Astrocyte (in vitro differentiated cells and primary cell): Measurements from ENCODE around the gene NCAPH2. TPM values are rescaled to one million over a fixed set of nuclear protein-coding genes. Genes with fewer than 3 reads are reported as not detected.

Experiments used
- DNase-seq: peaks from one replicate; pipeline ENCODE4 v3.0.0-alpha.2; 2010; ENCODE audit warnings: low read depth
- FAIRE-seq: peaks from 2 replicates; lab custom pipeline; 2011; peaks lifted over from hg19 to GRCh38; lab: Jason Lieb, UNC
- H2AFZ ChIP-seq: 2 replicates; pipeline ENCODE4 v1.6.0; 2012; ENCODE audit warnings: low read depth, low read length, inconsistent platforms
- H3K27ac ChIP-seq: 2 replicates; pipeline ENCODE4 v1.5.1; 2011; ENCODE audit warnings: low read depth, low read length, inconsistent platforms
- H3K27me3 ChIP-seq: 2 replicates; pipeline ENCODE4 v1.6.0; 2011; ENCODE audit warnings: low read length, inconsistent platforms; ENCODE audit not compliant: insufficient read depth
- H3K36me3 ChIP-seq: 2 replicates; pipeline ENCODE4 v1.5.1; 2011; ENCODE audit warnings: low read length, inconsistent platforms; ENCODE audit not compliant: insufficient read depth
- H3K4me1 ChIP-seq: 2 replicates; pipeline ENCODE4 v1.5.1; 2011; ENCODE audit warnings: low read length, inconsistent platforms; ENCODE audit not compliant: insufficient read depth
- H3K4me2 ChIP-seq: 2 replicates; pipeline ENCODE4 v1.6.0; 2012; ENCODE audit warnings: low read length, inconsistent platforms
- H3K4me3 ChIP-seq: 2 replicates; pipeline ENCODE4 v1.5.1; 2011; ENCODE audit warnings: low read depth, mild to moderate bottlenecking, low read length, inconsistent platforms; ENCODE audit not compliant: insufficient read depth
- H3K79me2 ChIP-seq: 2 replicates; pipeline ENCODE4 v1.6.0; 2012; ENCODE audit warnings: mild to moderate bottlenecking, low read length, inconsistent platforms; ENCODE audit not compliant: insufficient read depth
- H3K9ac ChIP-seq: 2 replicates; pipeline ENCODE4 v1.6.0; 2012; ENCODE audit warnings: mild to moderate bottlenecking, low read length, inconsistent platforms
- H3K9me3 ChIP-seq: 2 replicates; pipeline ENCODE4 v1.5.1; 2012; ENCODE audit warnings: low read depth, mild to moderate bottlenecking, low read length, inconsistent platforms; ENCODE audit not compliant: insufficient read depth
- H4K20me1 ChIP-seq: 2 replicates; pipeline ENCODE4 v1.6.0; 2012; ENCODE audit warnings: low read length, inconsistent platforms; ENCODE audit not compliant: insufficient read depth
- H3K27ac Mint-ChIP-seq: one replicate; pipeline ENCODE4 v1.8.0; 2021; ENCODE audit warnings: mild to moderate bottlenecking, mixed read lengths; ENCODE audit not compliant: unreplicated experiment
- H3K27me3 Mint-ChIP-seq: one replicate; pipeline ENCODE4 v1.8.0; 2021; ENCODE audit warnings: low read depth, mixed read lengths; ENCODE audit not compliant: unreplicated experiment
- H3K36me3 Mint-ChIP-seq: one replicate; pipeline ENCODE4 v1.8.0; 2021; ENCODE audit warnings: low read depth, mixed read lengths; ENCODE audit not compliant: unreplicated experiment
- H3K4me1 Mint-ChIP-seq: one replicate; pipeline ENCODE4 v1.8.0; 2021; ENCODE audit warnings: low read depth, mixed read lengths; ENCODE audit not compliant: unreplicated experiment
- H3K4me3 Mint-ChIP-seq: one replicate; pipeline ENCODE4 v1.8.0; 2021; ENCODE audit warnings: mild to moderate bottlenecking, moderate library complexity, mixed read lengths; ENCODE audit not compliant: unreplicated experiment
- H3K9me3 Mint-ChIP-seq: one replicate; pipeline ENCODE4 v1.8.0; 2021; ENCODE audit warnings: mild to moderate bottlenecking, mixed read lengths; ENCODE audit not compliant: unreplicated experiment
- EZH2 ChIP-seq: IDR thresholded peaks from 2 replicates; pipeline ENCODE4 v1.6.1; 2012; ENCODE audit warnings: mild to moderate bottlenecking, low read length, inconsistent platforms; ENCODE audit not compliant: insufficient read depth
- total RNA-seq: library from RNA; stranded (reverse); gene quantifications from 2 replicates; pipeline ENCODE4 v1.2.1, GENCODE V29; 2021
- TF ChIP-seq, protein P1 (sequence below): IDR thresholded peaks from 2 replicates; pipeline ENCODE4 v1.5.1; 2011; ENCODE audit warnings: low read depth, mild to moderate bottlenecking, inconsistent platforms, low read length, moderate library complexity; ENCODE audit not compliant: insufficient read depth

Gene NCAPH2
- total RNA-seq, 1 donor from 2014 or later = 25.6 TPM

DNA sequence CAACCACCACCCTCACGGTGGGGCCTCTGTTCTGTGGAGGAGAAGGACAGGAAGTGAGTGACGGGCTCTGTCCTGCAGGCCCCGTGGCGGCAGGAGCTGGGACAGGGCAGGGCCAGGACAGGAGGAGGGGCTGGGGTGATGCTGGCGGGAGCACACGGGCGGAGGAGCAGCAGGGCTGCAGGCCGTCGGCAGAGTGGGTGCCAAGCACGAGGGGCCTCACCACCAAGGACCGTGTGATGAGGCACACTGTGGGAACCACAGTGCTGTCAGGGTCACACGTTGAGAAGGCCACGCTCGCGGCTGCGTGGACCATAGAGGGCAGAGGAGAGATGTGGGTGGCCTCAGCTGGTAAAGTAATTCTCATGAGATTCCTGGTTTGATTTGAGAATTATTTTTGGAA lies 8.9 kb downstream of the NCAPH2 start:
- H3K36me3 Mint-ChIP-seq = peaks cover 9% of the 10 kb centered on the region
- H4K20me1 ChIP-seq = peaks cover 30% of the 10 kb centered on the region
- no peaks in the 10 kb centered on the region for H3K36me3 ChIP-seq
- H3K79me2 ChIP-seq = peaks cover 48% of the 10 kb centered on the region
- H3K27me3 ChIP-seq = no peaks in the 10 kb centered on the region
- H3K4me3 Mint-ChIP-seq = no peak overlapping the region
- H2AFZ ChIP-seq = no peak overlapping the region
- H3K9me3 Mint-ChIP-seq = no peaks in the 10 kb centered on the region
- no peaks in the 10 kb centered on the region for H3K4me1 ChIP-seq
- no peak overlapping the region for H3K27ac Mint-ChIP-seq
- no peaks in the 10 kb centered on the region for H3K4me1 Mint-ChIP-seq
- no peaks in the 10 kb centered on the region for H3K27me3 Mint-ChIP-seq
- DNase-seq (no peak), FAIRE-seq (no peak)
- no peaks in the 10 kb centered on the region for H3K9me3 ChIP-seq
- no peak overlapping the region for H3K27ac ChIP-seq
- no peak overlapping the region for H3K4me3 ChIP-seq
- no peak overlapping the region for H3K9ac ChIP-seq
- TF ChIP-seq, protein P1, sequence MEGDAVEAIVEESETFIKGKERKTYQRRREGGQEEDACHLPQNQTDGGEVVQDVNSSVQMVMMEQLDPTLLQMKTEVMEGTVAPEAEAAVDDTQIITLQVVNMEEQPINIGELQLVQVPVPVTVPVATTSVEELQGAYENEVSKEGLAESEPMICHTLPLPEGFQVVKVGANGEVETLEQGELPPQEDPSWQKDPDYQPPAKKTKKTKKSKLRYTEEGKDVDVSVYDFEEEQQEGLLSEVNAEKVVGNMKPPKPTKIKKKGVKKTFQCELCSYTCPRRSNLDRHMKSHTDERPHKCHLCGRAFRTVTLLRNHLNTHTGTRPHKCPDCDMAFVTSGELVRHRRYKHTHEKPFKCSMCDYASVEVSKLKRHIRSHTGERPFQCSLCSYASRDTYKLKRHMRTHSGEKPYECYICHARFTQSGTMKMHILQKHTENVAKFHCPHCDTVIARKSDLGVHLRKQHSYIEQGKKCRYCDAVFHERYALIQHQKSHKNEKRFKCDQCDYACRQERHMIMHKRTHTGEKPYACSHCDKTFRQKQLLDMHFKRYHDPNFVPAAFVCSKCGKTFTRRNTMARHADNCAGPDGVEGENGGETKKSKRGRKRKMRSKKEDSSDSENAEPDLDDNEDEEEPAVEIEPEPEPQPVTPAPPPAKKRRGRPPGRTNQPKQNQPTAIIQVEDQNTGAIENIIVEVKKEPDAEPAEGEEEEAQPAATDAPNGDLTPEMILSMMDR = no peak
- no peak for TF ChIP-seq EZH2
- H3K4me2 ChIP-seq = no peak overlapping the region

DNA sequence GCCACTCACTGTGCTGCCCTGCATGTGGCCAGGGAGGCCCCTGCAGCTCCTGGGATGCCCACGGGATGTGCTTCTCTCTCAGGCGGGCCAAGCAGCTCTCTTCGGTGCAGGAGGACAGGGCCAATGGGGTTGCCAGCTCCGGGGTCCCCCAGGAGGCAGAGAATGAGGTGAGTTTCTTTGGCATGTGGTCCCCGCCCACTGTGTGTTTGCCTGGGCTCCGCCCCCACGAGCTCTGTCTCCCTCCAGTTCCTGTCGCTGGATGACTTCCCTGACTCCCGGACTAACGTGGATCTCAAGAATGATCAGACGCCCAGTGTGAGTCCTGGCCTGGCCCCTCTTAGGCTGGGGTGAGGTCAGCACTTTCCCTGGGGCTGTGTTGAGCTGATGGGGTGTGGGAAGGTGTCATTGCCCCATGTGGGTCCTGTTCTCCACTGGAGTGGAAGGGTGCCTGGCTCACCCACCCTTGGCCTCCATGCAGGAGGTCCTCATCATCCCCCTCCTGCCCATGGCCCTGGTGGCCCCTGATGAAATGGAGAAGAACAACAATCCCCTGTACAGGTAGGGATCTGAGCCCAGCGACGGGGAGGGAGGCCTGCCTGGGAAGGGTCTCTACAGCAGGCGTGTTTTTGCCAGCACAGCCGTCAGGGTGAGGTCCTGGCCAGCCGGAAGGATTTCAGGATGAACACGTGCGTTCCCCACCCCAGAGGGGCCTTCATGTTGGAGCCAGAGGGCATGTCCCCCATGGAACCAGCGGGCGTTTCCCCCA lies 9.7 kb downstream of the NCAPH2 start:
- FAIRE-seq (no peak), DNase-seq (no peak)
- H3K27me3 Mint-ChIP-seq = no peaks in the 10 kb centered on the region
- H3K27ac Mint-ChIP-seq = no peak overlapping the region
- no peak overlapping the region for H3K4me3 Mint-ChIP-seq
- Histone ChIP-seq H2AFZ (no peak overlapping the region), H3K4me3 (no peak overlapping the region), H3K9ac (no peak overlapping the region), H3K27me3 (no peaks in the 10 kb centered on the region), H4K20me1 (peaks cover 32% of the 10 kb centered on the region), H3K27ac (no peak overlapping the region), H3K9me3 (no peaks in the 10 kb centered on the region), H3K79me2 (peaks cover 43% of the 10 kb centered on the region), H3K36me3 (no peaks in the 10 kb centered on the region), H3K4me1 (no peaks in the 10 kb centered on the region), H3K4me2 (no peak overlapping the region)
- no peak for TF ChIP-seq EZH2
- TF ChIP-seq, protein P1 = no peak
- H3K36me3 Mint-ChIP-seq = peaks cover 9% of the 10 kb centered on the region
- H3K9me3 Mint-ChIP-seq = no peaks in the 10 kb centered on the region
- no peaks in the 10 kb centered on the region for H3K4me1 Mint-ChIP-seq

DNA sequence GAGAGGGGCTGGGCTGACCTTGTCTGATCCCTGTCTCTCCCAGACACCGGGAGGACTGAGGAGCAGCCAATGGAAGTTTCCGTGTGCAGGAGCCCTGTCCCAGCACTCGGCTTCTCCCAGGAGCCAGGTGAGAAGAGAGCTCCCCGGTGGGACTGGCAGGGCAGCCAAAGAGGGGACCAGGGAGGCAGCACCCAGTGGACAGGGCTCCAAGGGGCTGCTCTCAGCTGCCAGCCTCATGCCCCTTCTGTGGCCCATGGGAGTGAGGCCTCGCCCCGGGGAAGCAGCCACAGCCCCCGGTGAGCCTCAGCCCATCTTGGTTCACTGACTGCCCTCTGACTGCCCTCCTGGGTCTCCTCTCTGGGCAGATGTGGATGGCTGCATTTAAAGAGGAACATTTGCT lies 10.6 kb downstream of the NCAPH2 start:
- no peak for DNase-seq
- H3K9me3 ChIP-seq = no peaks in the 10 kb centered on the region
- no peak overlapping the region for H3K9ac ChIP-seq
- no peaks in the 10 kb centered on the region for H3K36me3 ChIP-seq
- FAIRE-seq = no peak
- H3K36me3 Mint-ChIP-seq = peaks cover 11% of the 10 kb centered on the region
- H4K20me1 ChIP-seq = peaks cover 38% of the 10 kb centered on the region
- H3K4me2 ChIP-seq = no peak overlapping the region
- peaks cover 43% of the 10 kb centered on the region for H3K79me2 ChIP-seq
- H3K9me3 Mint-ChIP-seq = no peaks in the 10 kb centered on the region
- H3K27ac Mint-ChIP-seq = no peak overlapping the region
- H3K27me3 Mint-ChIP-seq = no peaks in the 10 kb centered on the region
- no peak overlapping the region for H3K27ac ChIP-seq
- H3K4me3 Mint-ChIP-seq = no peak overlapping the region
- no peak for TF ChIP-seq EZH2
- TF ChIP-seq, protein P1 = no peak
- H3K4me3 ChIP-seq = no peak overlapping the region
- H3K4me1 ChIP-seq = no peaks in the 10 kb centered on the region
- H3K27me3 ChIP-seq = no peaks in the 10 kb centered on the region
- no peak overlapping the region for H2AFZ ChIP-seq
- H3K4me1 Mint-ChIP-seq = no peaks in the 10 kb centered on the region
